Measurements from ENCODE around the gene C1orf159. TPM values are rescaled to one million over a fixed set of nuclear protein-coding genes. Genes with fewer than 3 reads are reported as not detected.
A peak's percentile ranks its signal among the peaks of the same experiment; 100 is the strongest.
"Not testable (repeated sequence)": the region's sequence is repeated elsewhere in the genome, so short reads cannot be mapped to it uniquely, and the experiment has no call there.

C1orf159 gene
- total RNA-seq, 1 donor from 2014 or later = 31.8 TPM

GRCh38 chr1:1099506-1100183, 16.2 kb downstream of the C1orf159 start:
- Mint-ChIP-seq H3K4me3 (no peak overlapping the region), H3K27me3 (ENCODE audit: low read depth) (no peaks in the 10 kb centered on the region), H3K36me3 (peaks cover 21% of the 10 kb centered on the region), H3K9me3 (peaks cover 35% of the 10 kb centered on the region), H3K4me1 (no peaks in the 10 kb centered on the region), H3K27ac (no peak overlapping the region)
- DNase-seq (ENCODE audit: low spot score in 2 of 2, unreplicated experiment in 2 of 2) = no peak
- TF ChIP-seq CTCF (IDR thresholded peaks at IDR 0.05; ENCODE audit: unreplicated experiment) = no peak

- H3K9me3 Mint-ChIP-seq = peaks cover 35% of the 10 kb centered on the region
- TF ChIP-seq CTCF (IDR thresholded peaks at IDR 0.05; ENCODE audit: unreplicated experiment) = no peak
- H3K27ac Mint-ChIP-seq = no peak overlapping the region
- H3K4me1 Mint-ChIP-seq = no peaks in the 10 kb centered on the region
- peak in 1 of 2 experiments; percentile 19 for DNase-seq (ENCODE audit: low spot score in 2 of 2, unreplicated experiment in 2 of 2)
- H3K36me3 Mint-ChIP-seq = peaks cover 21% of the 10 kb centered on the region
- no peaks in the 10 kb centered on the region for H3K27me3 Mint-ChIP-seq (ENCODE audit: low read depth)
- no peak overlapping the region for H3K4me3 Mint-ChIP-seq
These were observed 17.0 kb downstream of the C1orf159 start for GRCh38 chr1:1098681-1099421.

DNA sequence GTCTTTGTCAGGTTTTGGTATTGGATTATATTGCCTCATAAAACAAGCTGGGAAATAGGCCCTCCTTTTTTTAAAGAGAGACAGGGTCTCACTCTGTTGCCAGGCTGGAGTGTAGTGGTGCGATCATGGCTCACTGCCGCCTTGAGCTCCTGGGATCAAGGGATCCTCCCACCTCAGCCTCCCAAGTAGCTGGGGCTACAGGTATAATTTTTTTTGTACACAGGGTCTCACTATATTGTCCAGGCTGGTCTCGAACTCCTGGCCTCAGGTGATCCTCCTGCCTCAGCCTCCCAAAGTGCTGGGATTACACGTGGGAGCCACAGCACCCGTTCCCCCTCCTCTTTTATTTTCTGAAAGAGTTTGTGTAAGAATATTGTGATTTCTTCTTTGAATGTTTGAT, 19.8 kb downstream of the C1orf159 start:
- H3K4me1 Mint-ChIP-seq; H3K4me3 Mint-ChIP-seq; H3K27ac Mint-ChIP-seq; DNase-seq (ENCODE audit: low spot score in 2 of 2, unreplicated experiment in 2 of 2); H3K27me3 Mint-ChIP-seq (ENCODE audit: low read depth): not testable (repeated sequence)
- peaks cover 35% of the 10 kb centered on the region for H3K9me3 Mint-ChIP-seq
- peaks cover 23% of the 10 kb centered on the region for H3K36me3 Mint-ChIP-seq

DNA sequence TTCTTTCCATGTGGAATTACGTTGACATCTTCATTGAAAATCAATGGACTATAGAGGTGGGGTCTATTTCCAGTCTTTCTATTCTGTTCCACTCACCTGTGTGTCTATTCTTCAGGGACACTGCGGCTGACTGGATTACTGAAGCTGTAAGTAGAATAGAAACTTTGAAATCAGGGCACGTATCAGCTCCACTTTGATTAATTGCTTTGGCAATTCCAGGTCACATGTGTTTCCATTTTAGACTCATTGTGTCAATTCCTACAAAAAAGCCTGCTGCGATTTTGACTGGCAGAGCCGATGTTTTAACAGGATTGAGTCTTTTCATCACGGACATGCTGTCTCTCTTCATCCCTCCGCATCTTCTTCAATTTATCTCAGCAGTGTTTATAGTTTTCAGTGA, 20.9 kb downstream of the C1orf159 start:
- no peaks in the 10 kb centered on the region for H3K27me3 Mint-ChIP-seq (ENCODE audit: low read depth)
- DNase-seq (ENCODE audit: low spot score in 2 of 2, unreplicated experiment in 2 of 2) = no peak
- peaks cover 18% of the 10 kb centered on the region for H3K36me3 Mint-ChIP-seq
- peaks cover 28% of the 10 kb centered on the region for H3K9me3 Mint-ChIP-seq
- H3K27ac Mint-ChIP-seq = no peak overlapping the region
- H3K4me1 Mint-ChIP-seq = no peaks in the 10 kb centered on the region
- H3K4me3 Mint-ChIP-seq = no peak overlapping the region
- TF ChIP-seq CTCF (IDR thresholded peaks at IDR 0.05; ENCODE audit: unreplicated experiment) = no peak

- Mint-ChIP-seq H3K4me3 (no peak overlapping the region), H3K27ac (no peak overlapping the region), H3K36me3 (peaks cover 9% of the 10 kb centered on the region), H3K4me1 (no peaks in the 10 kb centered on the region), H3K27me3 (ENCODE audit: low read depth) (no peaks in the 10 kb centered on the region), H3K9me3 (peaks cover 16% of the 10 kb centered on the region)
- DNase-seq (ENCODE audit: low spot score in 2 of 2, unreplicated experiment in 2 of 2) = peak in 1 of 2 experiments; percentile 20
- no peak for TF ChIP-seq CTCF (IDR thresholded peaks at IDR 0.05; ENCODE audit: unreplicated experiment)
These were observed 22.3 kb downstream of the C1orf159 start for GRCh38 chr1:1093610-1093943.

DNA sequence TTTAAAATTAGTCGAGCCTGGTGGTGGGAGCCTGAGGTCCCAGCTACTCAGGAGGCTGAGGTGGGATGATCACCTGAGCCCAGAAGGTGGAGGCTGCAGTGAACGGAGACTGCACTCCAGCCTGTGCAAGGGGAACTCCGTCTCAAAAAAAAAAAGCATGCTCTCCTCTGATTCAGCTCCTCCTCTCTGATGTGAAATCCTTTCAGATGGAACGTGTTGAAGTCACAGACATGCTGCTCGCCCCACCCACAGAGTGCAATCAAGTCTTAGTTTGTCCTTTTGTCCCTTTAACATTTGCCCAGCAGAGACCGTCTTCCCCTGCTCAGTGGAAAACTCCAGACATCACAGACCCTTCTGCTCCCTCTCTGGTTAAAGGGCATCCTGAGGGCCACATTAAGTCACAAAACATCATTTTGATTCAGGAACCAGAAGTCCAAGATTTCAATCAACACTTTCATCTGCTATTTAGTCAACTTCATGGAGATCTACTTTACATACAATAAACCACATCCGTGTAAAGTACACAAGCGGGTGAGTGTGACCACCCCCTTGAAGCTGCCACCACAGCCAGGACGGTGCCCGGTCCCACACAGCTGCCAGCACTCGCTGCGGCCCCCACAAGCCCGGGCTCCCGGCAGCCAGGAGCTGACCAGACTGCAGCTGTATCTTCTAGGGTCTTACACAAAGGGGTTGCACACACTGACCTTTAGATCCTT, 22.8 kb downstream of the C1orf159 start:
- Mint-ChIP-seq H3K36me3 (peaks cover 11% of the 10 kb centered on the region), H3K27ac (no peak overlapping the region), H3K9me3 (peaks cover 16% of the 10 kb centered on the region), H3K4me3 (no peak overlapping the region), H3K27me3 (ENCODE audit: low read depth) (no peaks in the 10 kb centered on the region), H3K4me1 (no peaks in the 10 kb centered on the region)
- peak in 1 of 2 experiments; percentile 26 for DNase-seq (ENCODE audit: low spot score in 2 of 2, unreplicated experiment in 2 of 2)
- no peak for TF ChIP-seq CTCF (IDR thresholded peaks at IDR 0.05; ENCODE audit: unreplicated experiment)
